NOMO-1 treated with dmso at 0.1 percent for 144 hours (cell line): ENCODE measurements around the gene CDC73.
"Not testable (repeated sequence)": the region's sequence is repeated elsewhere in the genome, so short reads cannot be mapped to it uniquely, and the experiment has no call there.

Source experiments
- DNase-seq: peaks from one replicate; lab custom pipeline; 2025; ENCODE audit not compliant: unreplicated experiment; lab: John Stamatoyannopoulos, UW

CDC73 gene

GRCh38 chr1:193283016-193283415 lies 161.2 kb downstream of the CDC73 start:
- no peak for DNase-seq

- no peak for DNase-seq
Observed at GRCh38 chr1:193284219-193284618, 162.4 kb downstream of the CDC73 start.

GRCh38 chr1:193285641-193286040 lies 163.8 kb downstream of the CDC73 start:
- DNase-seq = no peak

GRCh38 chr1:193288548-193289080 lies 166.8 kb downstream of the CDC73 start:
- DNase-seq = not testable (repeated sequence)

- no peak for DNase-seq
Observed at GRCh38 chr1:193293726-193294125, 171.9 kb downstream of the CDC73 start.

- DNase-seq = no peak
Observed at GRCh38 chr1:193299038-193299437, 177.2 kb downstream of the CDC73 start.

GRCh38 chr1:193301746-193302145 lies 179.9 kb downstream of the CDC73 start:
- no peak for DNase-seq

- no peak for DNase-seq
Observed at GRCh38 chr1:193303849-193304248, 182.0 kb downstream of the CDC73 start.
